Cardiac fibroblast (primary cell): ENCODE results near the gene BSND.

Source experiments
- DNase-seq, 2 donors: peaks; one replicate each; pipeline versions ENCODE4 v3.0.0 to v3.0.0-alpha.2; 2010; ENCODE audit warnings: low read depth in 2 of 2
- H3K4me3 ChIP-seq, 2 donors: replicated peaks in 1 of 2; 1 replicate in 1 of 2; 2 replicates in 1 of 2; pipeline ENCODE4 v1.5.1; 2011; ENCODE audit warnings: low read depth in 2 of 2, low read length in 2 of 2, mild to moderate bottlenecking in 2 of 2, moderate library complexity in 1 of 2
- CTCF ChIP-seq: IDR thresholded peaks from one replicate; pipeline ENCODE4 v1.5.1; 2011; ENCODE audit warnings: low read depth, mild to moderate bottlenecking, low read length, inconsistent platforms

The BSND gene

GRCh38 chr1:54998677-54999076, at the start of gene BSND:
BSND (plus strand) TSS chr1:54998933; CDS start chr1:54999187, 254 bp downstream.
- DNase-seq, result no peak
- no peak for TF ChIP-seq CTCF
- no peak within 1 kb of the TSS for H3K4me3 ChIP-seq

GRCh38 chr1:54949053-54949452, 49.7 kb upstream of the BSND start:
- no peak for DNase-seq
- no peak for TF ChIP-seq CTCF
- no peak overlapping the region for H3K4me3 ChIP-seq

- DNase-seq, result peak; percentile 45 to 61
- H3K4me3 ChIP-seq, result no peak overlapping the region
- TF ChIP-seq CTCF, result no peak
Measured at GRCh38 chr1:54950006-54950368, 48.7 kb upstream of the BSND start.

GRCh38 chr1:54950369-54951163, 48.2 kb upstream of the BSND start:
- peak overlapping the region in 1 of 2 donors; percentile 19 for H3K4me3 ChIP-seq
- peak; percentile 92 to 94 for DNase-seq
- TF ChIP-seq CTCF, result peak; percentile 72

- no peak for TF ChIP-seq CTCF
- no peak for DNase-seq
- no peak overlapping the region for H3K4me3 ChIP-seq
Measured at GRCh38 chr1:54951810-54952226, 46.9 kb upstream of the BSND start.

GRCh38 chr1:54952950-54953718, 45.6 kb upstream of the BSND start:
- TF ChIP-seq CTCF, result no peak
- peak; percentile 22 to 64 for DNase-seq
- no peak overlapping the region for H3K4me3 ChIP-seq
